ENCODE data around the gene HNMT. TPM values are rescaled to one million over a fixed set of nuclear protein-coding genes. Genes with fewer than 3 reads are reported as not detected.

Gene HNMT
- total RNA-seq, 1 donor: 42.2 TPM

DNA sequence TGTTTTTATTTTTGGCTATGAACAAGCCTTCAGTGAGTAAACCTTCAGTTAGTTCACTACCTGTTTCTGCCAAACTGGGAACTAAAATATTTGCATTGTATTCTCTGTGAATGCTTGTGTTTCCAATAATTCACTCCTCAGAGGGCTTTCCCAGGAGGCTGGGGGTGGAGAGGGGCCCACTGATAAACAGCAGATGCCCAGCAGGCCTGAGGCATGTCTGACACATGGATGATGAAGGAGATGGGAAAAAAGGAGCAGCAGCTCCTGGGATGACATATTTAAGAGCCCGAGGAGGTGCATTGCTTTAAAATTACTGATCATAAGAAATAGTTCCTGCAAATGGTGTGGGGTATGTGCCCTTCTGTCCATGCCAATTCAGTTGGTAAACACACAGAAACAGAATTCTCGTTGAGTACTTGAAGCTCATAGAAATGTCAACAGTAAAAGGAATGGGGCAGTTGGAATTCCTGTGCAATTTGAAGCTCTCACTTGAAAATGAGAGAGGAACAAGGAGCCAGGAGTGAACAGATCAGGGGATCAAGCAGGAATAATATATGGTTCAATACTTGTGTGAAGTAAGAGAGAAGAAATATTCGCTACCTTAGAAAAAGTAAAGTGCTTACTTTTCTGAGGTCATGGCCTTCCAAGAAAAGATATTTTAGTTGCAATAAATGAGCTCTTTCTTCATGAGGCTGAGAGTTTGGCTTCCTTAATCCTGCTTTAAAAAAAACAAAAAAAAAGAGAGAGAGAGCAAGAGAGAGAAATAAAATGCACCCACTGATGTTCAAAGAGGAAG lies 22.0 kb upstream of the HNMT start:
- Histone ChIP-seq H3K9me3 (ENCODE audit: low read depth, low read length) (no peaks in the 10 kb centered on the region), H3K4me3 (ENCODE audit: low read length) (no peak overlapping the region), H3K4me1 (ENCODE audit: insufficient read depth, low read length) (peaks cover 1% of the 10 kb centered on the region), H3K27me3 (ENCODE audit: insufficient read depth, low read length) (no peaks in the 10 kb centered on the region)

DNA sequence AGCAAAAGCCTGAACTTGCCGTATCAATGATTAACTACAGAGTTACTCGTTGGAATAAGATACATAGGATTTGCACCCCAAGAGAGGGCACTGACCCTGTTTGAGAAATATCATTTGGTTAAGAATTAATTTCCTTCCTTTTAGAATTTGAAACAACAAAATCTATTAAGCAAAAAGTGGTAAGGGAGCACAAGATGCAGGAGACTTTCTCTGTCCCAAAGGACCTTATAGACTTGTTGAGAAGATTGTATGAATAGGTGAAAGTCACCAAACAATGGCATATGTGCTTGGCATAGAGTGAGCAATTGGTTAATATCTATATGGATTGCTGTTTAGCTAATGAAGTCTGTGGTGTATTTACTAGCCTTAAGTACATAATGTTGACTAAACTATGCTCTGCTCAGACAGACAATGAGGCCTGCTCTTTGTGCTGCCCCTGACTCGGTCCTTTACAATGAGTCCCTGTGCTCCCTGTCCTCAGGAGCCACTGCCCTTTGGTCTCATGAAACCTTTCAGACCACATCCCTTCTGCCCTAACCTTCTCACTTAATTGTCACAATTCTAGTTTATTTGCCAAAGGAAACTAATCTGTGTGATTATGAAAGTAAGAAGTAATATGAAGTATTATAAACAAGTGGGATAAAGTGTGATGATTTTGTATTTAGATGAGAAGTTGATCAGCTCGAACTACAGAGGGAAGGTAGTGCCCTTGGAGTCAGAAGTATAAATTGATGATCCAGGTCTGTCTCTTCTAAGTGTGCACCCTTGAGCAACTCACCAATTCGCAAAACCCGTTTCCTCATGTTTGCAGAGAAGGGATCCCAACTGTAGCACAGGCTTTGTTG lies 21.2 kb upstream of the HNMT start:
- no peaks in the 10 kb centered on the region for H3K9me3 ChIP-seq (ENCODE audit: low read depth, low read length)
- no peak overlapping the region for H3K4me3 ChIP-seq (ENCODE audit: low read length)
- peaks cover 4% of the 10 kb centered on the region for H3K4me1 ChIP-seq (ENCODE audit: insufficient read depth, low read length)
- H3K27me3 ChIP-seq (ENCODE audit: insufficient read depth, low read length): no peaks in the 10 kb centered on the region

- H3K4me3 ChIP-seq (ENCODE audit: low read length): no peak overlapping the region
- peaks cover 4% of the 10 kb centered on the region for H3K4me1 ChIP-seq (ENCODE audit: insufficient read depth, low read length)
- no peaks in the 10 kb centered on the region for H3K9me3 ChIP-seq (ENCODE audit: low read depth, low read length)
- H3K27me3 ChIP-seq (ENCODE audit: insufficient read depth, low read length): no peaks in the 10 kb centered on the region
These were observed 20.5 kb upstream of the HNMT start for GRCh38 chr2:137943678-137944347.

- Histone ChIP-seq H3K9me3 (ENCODE audit: low read depth, low read length) (no peaks in the 10 kb centered on the region), H3K4me1 (ENCODE audit: insufficient read depth, low read length) (peaks cover 4% of the 10 kb centered on the region), H3K4me3 (ENCODE audit: low read length) (no peak overlapping the region), H3K27me3 (ENCODE audit: insufficient read depth, low read length) (no peaks in the 10 kb centered on the region)
These were observed 19.6 kb upstream of the HNMT start for GRCh38 chr2:137944714-137945113.

DNA sequence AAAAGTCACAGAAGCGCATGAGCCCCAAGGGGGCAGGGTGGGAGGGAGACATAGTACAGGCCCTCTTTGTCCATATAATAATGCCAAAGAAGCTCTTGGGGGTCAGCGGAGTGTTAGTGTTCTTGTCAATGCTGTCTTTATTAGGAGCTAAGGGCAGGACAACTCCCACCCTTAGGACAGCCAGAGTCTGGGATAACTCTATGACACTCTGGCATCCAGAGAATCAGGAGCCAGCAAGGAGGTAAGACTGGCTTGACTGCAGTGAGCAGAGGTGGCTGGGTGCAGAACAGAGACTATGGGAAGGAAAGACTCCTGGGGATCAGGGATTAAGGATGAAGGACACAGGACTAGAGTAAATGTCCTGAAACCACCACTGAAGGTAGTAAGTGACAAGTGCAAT lies 19.0 kb upstream of the HNMT start:
- Histone ChIP-seq H3K9me3 (ENCODE audit: low read depth, low read length) (no peaks in the 10 kb centered on the region), H3K4me3 (ENCODE audit: low read length) (no peak overlapping the region), H3K27me3 (ENCODE audit: insufficient read depth, low read length) (no peaks in the 10 kb centered on the region), H3K4me1 (ENCODE audit: insufficient read depth, low read length) (peaks cover 4% of the 10 kb centered on the region)

GRCh38 chr2:137946227-137946626 lies 18.0 kb upstream of the HNMT start:
- Histone ChIP-seq H3K4me1 (ENCODE audit: insufficient read depth, low read length) (peaks cover 4% of the 10 kb centered on the region), H3K27me3 (ENCODE audit: insufficient read depth, low read length) (no peaks in the 10 kb centered on the region), H3K9me3 (ENCODE audit: low read depth, low read length) (no peaks in the 10 kb centered on the region), H3K4me3 (ENCODE audit: low read length) (no peak overlapping the region)

- Histone ChIP-seq H3K4me3 (ENCODE audit: low read length) (no peak overlapping the region), H3K9me3 (ENCODE audit: low read depth, low read length) (no peaks in the 10 kb centered on the region), H3K27me3 (ENCODE audit: insufficient read depth, low read length) (no peaks in the 10 kb centered on the region), H3K4me1 (ENCODE audit: insufficient read depth, low read length) (peaks cover 4% of the 10 kb centered on the region)
These were observed 17.1 kb upstream of the HNMT start for GRCh38 chr2:137947032-137947727.

DNA sequence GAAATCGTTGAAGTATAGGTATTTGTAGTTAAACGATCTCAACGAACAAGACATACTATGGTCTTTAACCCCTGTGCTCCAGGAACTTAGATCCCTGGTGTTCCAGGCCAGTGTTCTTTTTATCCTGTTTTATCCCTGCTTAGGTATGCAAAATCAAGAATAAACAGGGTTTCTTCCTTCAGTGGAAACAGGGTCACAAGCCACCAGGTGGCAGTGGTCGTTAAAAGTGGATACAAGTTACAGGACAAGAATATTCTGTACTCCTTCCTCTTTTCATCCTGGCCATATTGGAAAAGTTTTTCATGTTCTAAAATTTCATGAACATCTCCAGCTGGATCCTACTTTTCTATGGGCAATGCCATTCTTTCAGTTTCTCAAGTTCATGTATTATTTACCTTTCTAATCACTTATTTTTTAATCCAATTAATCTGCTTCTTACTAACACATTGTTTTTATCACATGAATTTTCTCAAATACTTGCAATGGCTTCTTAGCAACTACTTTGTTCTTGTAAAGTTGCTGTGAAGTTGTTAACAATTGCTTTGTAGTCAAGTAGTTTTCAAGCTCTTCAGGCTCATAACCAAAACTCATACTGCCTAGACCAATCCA lies 16.4 kb upstream of the HNMT start:
- no peaks in the 10 kb centered on the region for H3K9me3 ChIP-seq (ENCODE audit: low read depth, low read length)
- H3K4me3 ChIP-seq (ENCODE audit: low read length): no peak overlapping the region
- no peaks in the 10 kb centered on the region for H3K27me3 ChIP-seq (ENCODE audit: insufficient read depth, low read length)
- peaks cover 5% of the 10 kb centered on the region for H3K4me1 ChIP-seq (ENCODE audit: insufficient read depth, low read length)

GRCh38 chr2:137948894-137949293 lies 15.4 kb upstream of the HNMT start:
- Histone ChIP-seq H3K9me3 (ENCODE audit: low read depth, low read length) (no peaks in the 10 kb centered on the region), H3K4me1 (ENCODE audit: insufficient read depth, low read length) (peaks cover 6% of the 10 kb centered on the region), H3K27me3 (ENCODE audit: insufficient read depth, low read length) (no peaks in the 10 kb centered on the region), H3K4me3 (ENCODE audit: low read length) (no peak overlapping the region)

DNA sequence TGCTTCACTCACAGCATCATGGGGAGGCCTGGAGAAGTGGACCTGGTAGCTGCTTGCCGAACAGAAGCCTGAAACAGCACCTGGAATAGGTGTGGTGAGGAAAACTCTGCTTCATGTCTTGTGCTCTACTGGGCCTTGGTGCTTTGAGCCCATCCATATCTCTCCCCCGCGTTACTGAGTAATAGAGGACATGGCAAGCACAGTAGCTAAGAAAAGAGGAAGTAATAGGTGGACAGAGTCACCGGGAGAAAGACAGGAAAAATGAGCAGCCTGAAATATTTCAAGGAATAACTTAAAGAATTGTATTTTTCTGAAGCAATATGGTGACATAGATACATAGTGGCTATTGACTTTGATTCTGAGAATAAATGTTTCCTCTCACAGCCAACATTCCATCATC lies 14.0 kb upstream of the HNMT start:
- Histone ChIP-seq H3K27me3 (ENCODE audit: insufficient read depth, low read length) (no peaks in the 10 kb centered on the region), H3K4me3 (ENCODE audit: low read length) (no peak overlapping the region), H3K4me1 (ENCODE audit: insufficient read depth, low read length) (peaks cover 6% of the 10 kb centered on the region), H3K9me3 (ENCODE audit: low read depth, low read length) (no peaks in the 10 kb centered on the region)

DNA sequence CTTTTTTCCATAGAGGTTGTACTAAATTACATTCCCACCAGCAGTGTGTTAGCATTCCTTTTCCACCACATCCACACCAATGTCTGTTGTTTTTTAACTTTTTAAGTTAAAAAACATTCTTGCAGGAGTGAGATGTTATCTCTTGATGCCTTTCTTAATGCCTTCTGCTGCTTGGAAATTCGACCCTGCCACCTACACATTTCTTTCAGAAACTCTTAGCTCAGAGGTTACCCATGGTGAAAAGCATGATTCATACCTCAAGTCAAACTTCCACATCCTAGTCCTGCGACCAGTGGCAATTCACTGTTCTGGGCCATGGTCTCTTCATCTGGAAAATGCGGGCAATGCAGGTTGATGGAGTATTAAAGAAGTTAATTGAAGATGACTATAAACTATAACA lies 12.7 kb upstream of the HNMT start:
- Histone ChIP-seq H3K27me3 (ENCODE audit: insufficient read depth, low read length) (no peaks in the 10 kb centered on the region), H3K9me3 (ENCODE audit: low read depth, low read length) (no peaks in the 10 kb centered on the region), H3K4me1 (ENCODE audit: insufficient read depth, low read length) (peaks cover 6% of the 10 kb centered on the region), H3K4me3 (ENCODE audit: low read length) (no peak overlapping the region)

DNA sequence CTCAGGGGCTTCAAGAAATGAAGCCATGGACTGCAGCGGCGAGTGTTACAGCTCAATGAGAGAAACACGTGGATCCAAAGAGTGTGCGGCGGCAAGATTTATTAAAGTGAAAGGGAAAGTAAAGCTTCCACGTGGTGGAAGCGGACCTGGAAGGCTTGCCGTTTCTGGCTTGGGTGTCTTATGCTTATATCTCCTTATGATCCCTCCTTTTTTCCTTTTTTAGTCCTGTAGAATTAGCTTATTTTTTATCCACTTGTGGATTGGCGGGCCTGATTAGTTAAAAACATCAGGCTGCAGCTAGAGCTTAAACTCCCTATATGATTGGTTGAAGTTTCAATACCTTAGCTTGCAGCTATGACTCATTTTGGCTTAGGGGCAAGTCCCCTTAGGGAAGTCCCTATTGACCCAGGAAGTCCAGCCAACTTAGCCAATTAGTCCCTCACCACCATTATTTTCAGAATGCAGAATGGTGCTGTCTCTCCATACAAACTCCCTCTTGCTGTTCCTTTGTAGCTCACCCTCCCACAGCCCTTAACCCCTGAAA lies 11.6 kb upstream of the HNMT start:
- Histone ChIP-seq H3K4me1 (ENCODE audit: insufficient read depth, low read length) (peaks cover 8% of the 10 kb centered on the region), H3K9me3 (ENCODE audit: low read depth, low read length) (no peaks in the 10 kb centered on the region), H3K4me3 (ENCODE audit: low read length) (no peak overlapping the region), H3K27me3 (ENCODE audit: insufficient read depth, low read length) (no peaks in the 10 kb centered on the region)

- Histone ChIP-seq H3K4me1 (ENCODE audit: insufficient read depth, low read length) (peaks cover 26% of the 10 kb centered on the region), H3K27me3 (ENCODE audit: insufficient read depth, low read length) (no peaks in the 10 kb centered on the region), H3K9me3 (ENCODE audit: low read depth, low read length) (no peaks in the 10 kb centered on the region), H3K4me3 (ENCODE audit: low read length) (no peak overlapping the region)
These were observed 8.7 kb upstream of the HNMT start for GRCh38 chr2:137955536-137955935.

- Histone ChIP-seq H3K27me3 (ENCODE audit: insufficient read depth, low read length) (no peaks in the 10 kb centered on the region), H3K9me3 (ENCODE audit: low read depth, low read length) (no peaks in the 10 kb centered on the region), H3K4me3 (ENCODE audit: low read length) (no peak overlapping the region), H3K4me1 (ENCODE audit: insufficient read depth, low read length) (peaks cover 30% of the 10 kb centered on the region)
These were observed 7.2 kb upstream of the HNMT start for GRCh38 chr2:137957033-137957432.
